H9 (cell line): ENCODE results near the gene KRTAP12-3. TPM values are rescaled to one million over a fixed set of nuclear protein-coding genes. Genes with fewer than 3 reads are reported as not detected.

ENCODE experiments used
- DNase-seq: peaks from one replicate; pipeline ENCODE4 v3.0.0-alpha.2; 2017
- H2AFZ ChIP-seq: one replicate; pipeline ENCODE4 v1.6.1; 2013; ENCODE audit warnings: mild to moderate bottlenecking, low read length, control low read depth, moderate library complexity
- H2AK5ac ChIP-seq: 2 replicates; pipeline ENCODE4 v1.6.1; 2013; ENCODE audit warnings: low read length, control low read depth, mixed read lengths; ENCODE audit not compliant: insufficient read length
- H2BK120ac ChIP-seq: one replicate; pipeline ENCODE4 v1.6.1; 2013; ENCODE audit warnings: low read depth, mild to moderate bottlenecking, low read length, control low read depth, inconsistent platforms; ENCODE audit not compliant: poor library complexity, severe bottlenecking
- H2BK12ac ChIP-seq: 2 replicates; pipeline ENCODE4 v1.6.1; 2013; ENCODE audit warnings: low read length, control low read depth, mixed read lengths, low read depth; ENCODE audit not compliant: insufficient read length
- H2BK15ac ChIP-seq: 2 replicates; pipeline ENCODE4 v1.6.1; 2013; ENCODE audit warnings: low read depth, low read length, control low read depth
- H2BK20ac ChIP-seq: one replicate; pipeline ENCODE4 v1.6.1; 2013; ENCODE audit warnings: low read depth, mild to moderate bottlenecking, low read length, control low read depth, inconsistent platforms; ENCODE audit not compliant: poor library complexity, severe bottlenecking
- H2BK5ac ChIP-seq: 2 replicates; pipeline ENCODE4 v1.6.1; 2013; ENCODE audit warnings: low read length, control low read depth, mixed read lengths; ENCODE audit not compliant: insufficient read length
- H3K14ac ChIP-seq: 2 replicates; pipeline ENCODE4 v1.6.1; 2013; ENCODE audit warnings: low read length, control low read depth; ENCODE audit not compliant: insufficient read depth
- H3K18ac ChIP-seq: 2 replicates; pipeline ENCODE4 v1.6.1; 2013; ENCODE audit warnings: low read depth, mild to moderate bottlenecking, mixed read lengths, low read length, control low read depth; ENCODE audit not compliant: insufficient read length
- H3K23ac ChIP-seq: 2 replicates; pipeline ENCODE4 v1.6.1; 2013; ENCODE audit warnings: low read length, control low read depth, mixed read lengths, low read depth; ENCODE audit not compliant: insufficient read length
- H3K23me2 ChIP-seq: 2 replicates; pipeline ENCODE4 v1.6.1; 2013; ENCODE audit warnings: low read depth, mild to moderate bottlenecking, mixed read lengths, low read length, control low read depth; ENCODE audit not compliant: insufficient read length, poor library complexity, severe bottlenecking
- H3K27ac ChIP-seq: 2 replicates; pipeline ENCODE4 v1.5.1; 2013; ENCODE audit warnings: low read length, control low read depth, mixed read lengths, low read depth; ENCODE audit not compliant: insufficient read length
- H3K27me3 ChIP-seq: 2 replicates; pipeline ENCODE4 v1.6.1; 2013; ENCODE audit warnings: low read length, control low read depth, inconsistent platforms; ENCODE audit not compliant: insufficient read depth
- H3K4ac ChIP-seq: 2 replicates; pipeline ENCODE4 v1.6.1; 2013; ENCODE audit warnings: low read depth, mild to moderate bottlenecking, control low read depth, inconsistent platforms, low read length, moderate library complexity
- H3K4me1 ChIP-seq: 2 replicates; pipeline ENCODE4 v1.6.1; 2013; ENCODE audit warnings: low read length, control low read depth, inconsistent platforms; ENCODE audit not compliant: insufficient read depth
- H3K4me2 ChIP-seq: 2 replicates; pipeline ENCODE4 v1.6.1; 2013; ENCODE audit warnings: low read length, control low read depth, mixed read lengths; ENCODE audit not compliant: insufficient read length, insufficient read depth
- H3K56ac ChIP-seq: 2 replicates; pipeline ENCODE4 v1.6.1; 2013; ENCODE audit warnings: low read depth, mild to moderate bottlenecking, mixed read lengths, low read length, control low read depth; ENCODE audit not compliant: insufficient read length
- H3K79me1 ChIP-seq: 2 replicates; pipeline ENCODE4 v1.6.1; 2013; ENCODE audit warnings: low read depth, mild to moderate bottlenecking, moderate library complexity, low read length, control low read depth, inconsistent platforms; ENCODE audit not compliant: insufficient read depth, poor library complexity, severe bottlenecking
- H3K79me2 ChIP-seq: 2 replicates; pipeline ENCODE4 v1.6.1; 2013; ENCODE audit warnings: low read length, control low read depth, inconsistent platforms; ENCODE audit not compliant: insufficient read depth
- H3K9ac ChIP-seq: 2 replicates; pipeline ENCODE4 v1.6.1; 2013; ENCODE audit warnings: low read length, control low read depth, mixed read lengths; ENCODE audit not compliant: insufficient read length; ENCODE audit errors: extremely low read depth
- H3K9me3 ChIP-seq: one replicate; pipeline ENCODE4 v1.6.1; 2013; ENCODE audit warnings: low read depth, low read length, inconsistent platforms; ENCODE audit not compliant: control insufficient read depth
- H3T11ph ChIP-seq: one replicate; pipeline ENCODE4 v1.6.1; 2013; ENCODE audit warnings: mild to moderate bottlenecking, low read length, control low read depth, inconsistent platforms
- H4K20me1 ChIP-seq: one replicate; pipeline ENCODE4 v1.6.1; 2013; ENCODE audit not compliant: control insufficient read depth, insufficient read length, insufficient read depth
- H4K5ac ChIP-seq: 2 replicates; pipeline ENCODE4 v1.6.1; 2013; ENCODE audit warnings: low read depth, mild to moderate bottlenecking, mixed read lengths, low read length, control low read depth; ENCODE audit not compliant: insufficient read length
- H4K8ac ChIP-seq: replicated peaks from 2 replicates; pipeline ENCODE4 v1.6.1; 2013; ENCODE audit warnings: low read length, control low read depth, mixed read lengths, low read depth; ENCODE audit not compliant: insufficient read length
- H4K91ac ChIP-seq: 2 replicates; pipeline ENCODE4 v1.6.1; 2013; ENCODE audit warnings: low read depth, mild to moderate bottlenecking, moderate library complexity, mixed read lengths, low read length, control low read depth; ENCODE audit not compliant: insufficient read length
- H3K27ac Mint-ChIP-seq, 3 experiments: 2 replicates in 2 of 3; 3 replicates in 1 of 3; pipeline ENCODE4 v1.8.0; 2020 to 2021; ENCODE audit warnings: mixed read lengths in 3 of 3, mild to moderate bottlenecking in 1 of 3, moderate library complexity in 1 of 3
- H3K27me3 Mint-ChIP-seq: 2 replicates; pipeline ENCODE4 v1.8.0; 2021; ENCODE audit warnings: low read depth, mild to moderate bottlenecking, moderate library complexity, mixed read lengths
- H3K36me3 Mint-ChIP-seq, 3 experiments: 2 replicates in 2 of 3; 3 replicates in 1 of 3; pipeline ENCODE4 v1.8.0; 2020 to 2021; ENCODE audit warnings: low read depth in 3 of 3, mixed read lengths in 3 of 3; ENCODE audit not compliant: insufficient read depth in 1 of 3
- H3K4me1 Mint-ChIP-seq, 2 experiments: 2 replicates each; pipeline ENCODE4 v1.8.0; 2020; ENCODE audit warnings: mixed read lengths in 2 of 2
- H3K4me3 Mint-ChIP-seq, 2 experiments: 2 replicates in 1 of 2; 3 replicates in 1 of 2; pipeline ENCODE4 v1.8.0; 2020 to 2021; ENCODE audit warnings: mild to moderate bottlenecking in 2 of 2, mixed read lengths in 2 of 2, moderate library complexity in 1 of 2
- H3K9me3 Mint-ChIP-seq, 2 experiments: 2 replicates in 1 of 2; 3 replicates in 1 of 2; pipeline ENCODE4 v1.8.0; 2020; ENCODE audit warnings: mild to moderate bottlenecking in 2 of 2, mixed read lengths in 2 of 2, moderate library complexity in 1 of 2
- WGBS: extraction: QIAGEN DNeasy Blood & Tissue Kit; methylation state at CpG from one replicate; pipeline ENCODE4 v1.1.7; 2013; ENCODE audit warnings: missing lambda C conversion rate, low lambda C conversion rate, mixed read lengths; ENCODE audit not compliant: insufficient read length; ENCODE audit errors: extremely low coverage; 5-methylcytosine and 5-hydroxymethylcytosine counted together
- total RNA-seq: library from RNA; stranded (reverse); gene quantifications from 2 replicates; pipeline ENCODE4 v1.2.1, GENCODE V29; 2021
- TF ChIP-seq, protein P1 (sequence below): fragments of 200-600 bp; sonication (generic); conservative IDR thresholded peaks from 3 replicates; pipeline ENCODE4 v1.8.0; 2021; ENCODE audit warnings: antibody characterized with exemption, mild to moderate bottlenecking

KRTAP12-3 gene
- total RNA-seq, 1 experiment from 2014 or later: not detected

DNA sequence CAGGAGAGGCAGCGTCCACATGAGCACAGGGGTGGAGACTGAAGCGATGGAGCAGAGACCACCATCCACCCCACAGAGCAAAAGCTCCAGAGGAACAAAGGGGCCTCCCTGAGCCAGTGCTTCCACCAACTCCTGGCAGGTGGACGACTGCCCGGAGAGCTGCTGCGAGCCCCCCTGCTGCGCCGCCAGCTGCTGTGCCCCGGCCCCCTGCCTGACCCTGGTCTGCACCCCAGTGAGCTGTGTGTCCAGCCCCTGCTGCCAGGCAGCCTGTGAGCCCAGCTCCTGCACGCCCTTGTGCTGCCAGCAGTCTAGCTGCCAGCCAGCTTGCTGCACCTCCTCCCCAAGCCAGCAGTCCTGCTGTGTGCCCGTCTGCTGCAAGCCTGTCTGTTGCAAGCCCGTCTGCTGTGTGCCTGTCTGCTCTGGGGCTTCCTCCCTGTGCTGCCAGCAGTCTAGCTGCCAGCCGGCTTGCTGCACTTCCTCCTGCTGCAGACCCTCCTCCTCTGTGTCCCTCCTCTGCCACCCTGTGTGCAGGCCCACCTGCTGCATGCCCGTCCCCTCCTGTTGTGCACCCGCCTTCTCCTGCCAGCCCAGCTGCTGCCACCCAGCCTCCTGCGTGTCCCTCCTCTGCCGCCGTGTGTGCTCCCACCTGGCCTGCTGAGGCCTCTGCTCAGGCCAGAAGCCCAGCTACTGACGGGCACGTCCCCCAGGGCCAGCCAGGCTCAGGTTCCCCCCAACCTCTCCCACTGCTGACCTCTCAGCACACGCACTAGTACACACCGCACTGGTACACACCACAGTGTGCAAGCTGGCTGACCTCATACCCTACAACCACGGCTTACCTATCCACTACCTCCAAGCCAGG lies 44.6 kb downstream of the KRTAP12-3 start:
- Histone ChIP-seq H4K5ac (no peak overlapping the region), H3K27ac (no peak overlapping the region), H3K27me3 (peaks cover 11% of the 10 kb centered on the region; the same call in 1 of the 2 replicates), H2BK12ac (no peak overlapping the region), H2BK5ac (no peak overlapping the region), H3K23ac (no peak overlapping the region), H3K4me1 (peaks cover 11% of the 10 kb centered on the region; the same call in 1 of the 2 replicates), H2BK20ac (no peak overlapping the region), H3K79me1 (no peaks in the 10 kb centered on the region), H3K18ac (peak overlapping the region; percentile 22), H2AFZ (no peak overlapping the region), H3K79me2 (no peaks in the 10 kb centered on the region), H3K14ac (peak overlapping the region; percentile 32; the same call in 1 of the 2 replicates), H3K4ac (no peak overlapping the region), H3K9ac (no peak overlapping the region), H2BK15ac (no peak overlapping the region), H4K20me1 (no peaks in the 10 kb centered on the region), H2BK120ac (no peak overlapping the region), H3T11ph (no peak overlapping the region), H4K91ac (no peak overlapping the region), H3K4me2 (no peak overlapping the region), H4K8ac (no peak overlapping the region), H2AK5ac (no peak overlapping the region), H3K9me3 (no peaks in the 10 kb centered on the region), H3K23me2 (peaks cover 9% of the 10 kb centered on the region), H3K56ac (no peak overlapping the region)
- H3K4me3 Mint-ChIP-seq: peak overlapping the region in 1 of 2 experiments; percentile 42; a peak in 2 of 5 replicates
- peaks cover 73 to 77% of the 10 kb centered on the region in 2 experiments for H3K4me1 Mint-ChIP-seq
- no peaks in the 10 kb centered on the region for H3K36me3 Mint-ChIP-seq
- no peaks in the 10 kb centered on the region; a peak in 1 of 5 replicates for H3K9me3 Mint-ChIP-seq
- H3K27ac Mint-ChIP-seq: peak overlapping the region in 2 of 3 experiments; percentile 86 to 91; a peak in 4 of 7 replicates
- WGBS: no CpG with 5 or more reads among the region's 22 CpGs
- H3K27me3 Mint-ChIP-seq: peaks cover 31% of the 10 kb centered on the region
- DNase-seq: no peak
- TF ChIP-seq, protein P1, sequence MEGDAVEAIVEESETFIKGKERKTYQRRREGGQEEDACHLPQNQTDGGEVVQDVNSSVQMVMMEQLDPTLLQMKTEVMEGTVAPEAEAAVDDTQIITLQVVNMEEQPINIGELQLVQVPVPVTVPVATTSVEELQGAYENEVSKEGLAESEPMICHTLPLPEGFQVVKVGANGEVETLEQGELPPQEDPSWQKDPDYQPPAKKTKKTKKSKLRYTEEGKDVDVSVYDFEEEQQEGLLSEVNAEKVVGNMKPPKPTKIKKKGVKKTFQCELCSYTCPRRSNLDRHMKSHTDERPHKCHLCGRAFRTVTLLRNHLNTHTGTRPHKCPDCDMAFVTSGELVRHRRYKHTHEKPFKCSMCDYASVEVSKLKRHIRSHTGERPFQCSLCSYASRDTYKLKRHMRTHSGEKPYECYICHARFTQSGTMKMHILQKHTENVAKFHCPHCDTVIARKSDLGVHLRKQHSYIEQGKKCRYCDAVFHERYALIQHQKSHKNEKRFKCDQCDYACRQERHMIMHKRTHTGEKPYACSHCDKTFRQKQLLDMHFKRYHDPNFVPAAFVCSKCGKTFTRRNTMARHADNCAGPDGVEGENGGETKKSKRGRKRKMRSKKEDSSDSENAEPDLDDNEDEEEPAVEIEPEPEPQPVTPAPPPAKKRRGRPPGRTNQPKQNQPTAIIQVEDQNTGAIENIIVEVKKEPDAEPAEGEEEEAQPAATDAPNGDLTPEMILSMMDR: no peak
